K562 (cell line): Measurements from ENCODE around the gene TGM1. TPM values are rescaled to one million over a fixed set of nuclear protein-coding genes. Genes with fewer than 3 reads are reported as not detected.

ENCODE experiments used
- BRD9 ChIP-seq: fragments of 450-650 bp; IDR thresholded peaks from 2 replicates; pipeline ENCODE4 v1.6.1; 2018; ENCODE audit warnings: low read depth; ENCODE audit not compliant: partially characterized antibody
- CREB1 ChIP-seq, 2 experiments: sonication (generic) in 1 of 2; formaldehyde crosslinking in 1 of 2; IDR thresholded peaks; 2 replicates each; pipeline versions ENCODE4 v1.6.1 to v1.8.0; 2012 to 2022; ENCODE audit warnings: inconsistent platforms in 1 of 2, mild to moderate bottlenecking in 1 of 2, missing genetic modification reagents in 1 of 2, moderate library complexity in 1 of 2
- GABPA ChIP-seq: fragments of 200-800 bp; sonication (Bioruptor generic); conservative IDR thresholded peaks from 2 replicates; pipeline ENCODE4 v1.6.1; 2016; ENCODE audit warnings: low read depth, missing genetic modification characterization, missing compliant biosample characterization
- HOXB6 ChIP-seq: fragments of 250-450 bp; sonication (Bioruptor Pico); IDR thresholded peaks from 2 replicates; pipeline ENCODE4 v1.5.1; 2022; ENCODE audit warnings: mild to moderate bottlenecking, borderline replicate concordance
- NBN ChIP-seq: fragments of 450-650 bp; IDR thresholded peaks from 2 replicates; pipeline ENCODE4 v1.6.1; 2016; ENCODE audit warnings: low read depth, mild to moderate bottlenecking
- RFX5 ChIP-seq: IDR thresholded peaks from 2 replicates; pipeline ENCODE4 v1.6.1; 2011; ENCODE audit warnings: low read depth, mild to moderate bottlenecking, improper control_type of control experiment, low read length
- SAP30 ChIP-seq: fragments of 200-600 bp; sonication (generic); IDR thresholded peaks from 2 replicates; pipeline ENCODE4 v1.6.1; 2012; ENCODE audit warnings: borderline replicate concordance, low read depth, mild to moderate bottlenecking, moderate library complexity, low read length, control low read depth, inconsistent platforms; ENCODE audit not compliant: insufficient read depth, poor library complexity, severe bottlenecking
- TAF9B ChIP-seq: fragments of 450-650 bp; IDR thresholded peaks from 2 replicates; pipeline ENCODE4 v1.6.1; 2018; ENCODE audit warnings: mild to moderate bottlenecking; ENCODE audit not compliant: partially characterized antibody
- TBP ChIP-seq: optimal IDR thresholded peaks from 2 replicates; pipeline ENCODE3; 2011; ENCODE audit warnings: low read depth, low read length, improper control_type of control experiment
- TOE1 ChIP-seq, 2 experiments: fragments of 450-650 bp in 1 of 2; sonication (generic) in 1 of 2; formaldehyde crosslinking in 1 of 2; IDR thresholded peaks; 2 replicates each; pipeline versions ENCODE4 v1.7.1 to v1.8.0; 2016 to 2022; ENCODE audit warnings: borderline replicate concordance in 2 of 2, mild to moderate bottlenecking in 2 of 2, antibody characterized with exemption in 1 of 2, inconsistent platforms in 1 of 2, low read depth in 1 of 2, missing genetic modification reagents in 1 of 2, moderate library complexity in 1 of 2
- ZNF780A ChIP-seq: fragments of 250-450 bp; sonication (Bioruptor Pico); IDR thresholded peaks from 2 replicates; pipeline ENCODE4 v1.5.0; 2021; ENCODE audit warnings: mild to moderate bottlenecking
- polyA plus RNA-seq, 8 experiments: library from polyadenylated mRNA; depleted of rRNA in 4 of 8; stranded (reverse) in 5 of 8; unstranded in 3 of 8; fragments of >200 nt; fragmentation: Nextera tagmentation in 2 of 8; fragmentation: Illumina TruSeq in 1 of 8; extraction: Ambion mirVana in 2 of 8; extraction: Trizol in 1 of 8; gene quantifications; 2 replicates each; pipeline versions ENCODE4 v1.2.1 to v1.2.3, GENCODE V29; 2011 to 2014; ENCODE audit warnings: inconsistent platforms in 1 of 8, missing spikeins in 1 of 8
- total RNA-seq, 7 experiments: library from RNA; depleted of rRNA in 6 of 7; stranded (reverse); fragments of >200 nt in 6 of 7; fragmentation: Illumina TruSeq in 2 of 7; extraction: Trizol in 2 of 7; gene quantifications; 2 replicates each; pipeline versions ENCODE4 v1.2.1 to v1.2.3, GENCODE V29; 2011 to 2021; ENCODE audit warnings: low replicate concordance in 1 of 7
- TF ChIP-seq, protein P1 (sequence below): fragments of 200-800 bp; sonication (Bioruptor generic); IDR thresholded peaks from 2 replicates; pipeline ENCODE4 v1.6.1; 2016; ENCODE audit warnings: missing genetic modification characterization, missing compliant biosample characterization
- TF ChIP-seq, protein P2 (sequence below): fragments of 450-650 bp; formaldehyde crosslinking; IDR thresholded peaks from 2 replicates; pipeline ENCODE4 v1.4.0; 2020; ENCODE audit warnings: mild to moderate bottlenecking, moderate library complexity
- TF ChIP-seq, protein P3 (sequence below), 3 experiments: fragments of 200-800 bp in 1 of 3; fragments of 250-450 bp in 1 of 3; fragments of 450-650 bp in 1 of 3; sonication (Bioruptor Pico) in 1 of 3; sonication (Bioruptor generic) in 1 of 3; formaldehyde crosslinking in 1 of 3; IDR thresholded peaks; 2 replicates each; pipeline versions ENCODE4 v1.6.1 to v1.8.0; 2016 to 2022; ENCODE audit warnings: mild to moderate bottlenecking in 2 of 3, missing genetic modification characterization in 2 of 3, missing compliant biosample characterization in 1 of 3, moderate library complexity in 1 of 3

The TGM1 gene
- total and polyA plus RNA-seq, 9 of the 15 experiments (the other 6 are each of a cell fraction or from before 2014, with no cell fraction given), result 0.13 to 4.4 (median 0.88) TPM

DNA sequence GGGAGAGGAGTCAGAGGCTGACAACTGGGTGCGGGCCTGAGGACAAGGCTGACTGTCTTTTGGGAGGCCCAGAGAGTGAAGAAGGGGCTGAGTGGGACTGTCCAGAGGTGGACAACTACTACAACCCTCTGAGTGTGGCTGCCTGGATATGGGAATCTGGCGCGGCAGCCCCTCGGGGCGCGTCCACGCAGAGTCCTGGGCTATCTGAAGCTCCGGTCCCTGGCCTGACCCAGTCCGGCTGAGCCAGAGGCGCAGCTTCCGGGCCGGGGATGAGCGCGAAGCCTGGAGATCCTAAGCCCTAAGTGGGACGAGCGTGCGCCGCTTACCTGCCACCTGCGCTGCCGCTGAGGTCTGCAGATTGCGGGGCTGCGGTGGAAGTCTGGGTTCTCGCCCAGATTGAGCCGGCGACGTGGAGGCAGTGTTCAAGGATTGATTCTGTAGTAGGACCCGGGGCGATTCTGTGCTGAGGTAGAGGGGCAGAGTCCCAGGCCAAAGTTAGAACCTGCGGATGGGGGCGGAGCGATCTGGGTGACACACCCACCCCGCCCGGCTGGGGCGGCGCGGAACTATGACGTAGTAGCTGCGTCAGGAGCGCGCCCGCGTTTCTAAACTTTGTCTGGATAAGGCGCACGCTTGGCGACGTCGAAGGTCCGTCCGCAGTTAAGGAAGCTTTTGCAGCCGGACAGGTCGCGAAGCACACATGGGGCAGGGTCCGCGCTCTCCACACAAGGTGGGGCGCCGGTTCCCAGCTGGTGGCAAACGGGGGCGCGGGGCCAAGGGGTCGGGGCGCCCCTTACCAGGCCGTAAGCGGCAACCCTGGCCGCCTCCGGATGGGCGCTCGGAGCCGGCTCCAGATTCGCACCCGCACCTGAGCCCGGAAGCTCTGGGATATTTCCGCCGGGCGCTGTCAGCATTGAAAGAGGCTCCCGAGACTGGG lies 36.5 kb upstream of the TGM1 start, which contains the start of the genes DHRS1 and NOP9 (continued):
- TF ChIP-seq BRD9, result no peak
- TF ChIP-seq, protein P1, sequence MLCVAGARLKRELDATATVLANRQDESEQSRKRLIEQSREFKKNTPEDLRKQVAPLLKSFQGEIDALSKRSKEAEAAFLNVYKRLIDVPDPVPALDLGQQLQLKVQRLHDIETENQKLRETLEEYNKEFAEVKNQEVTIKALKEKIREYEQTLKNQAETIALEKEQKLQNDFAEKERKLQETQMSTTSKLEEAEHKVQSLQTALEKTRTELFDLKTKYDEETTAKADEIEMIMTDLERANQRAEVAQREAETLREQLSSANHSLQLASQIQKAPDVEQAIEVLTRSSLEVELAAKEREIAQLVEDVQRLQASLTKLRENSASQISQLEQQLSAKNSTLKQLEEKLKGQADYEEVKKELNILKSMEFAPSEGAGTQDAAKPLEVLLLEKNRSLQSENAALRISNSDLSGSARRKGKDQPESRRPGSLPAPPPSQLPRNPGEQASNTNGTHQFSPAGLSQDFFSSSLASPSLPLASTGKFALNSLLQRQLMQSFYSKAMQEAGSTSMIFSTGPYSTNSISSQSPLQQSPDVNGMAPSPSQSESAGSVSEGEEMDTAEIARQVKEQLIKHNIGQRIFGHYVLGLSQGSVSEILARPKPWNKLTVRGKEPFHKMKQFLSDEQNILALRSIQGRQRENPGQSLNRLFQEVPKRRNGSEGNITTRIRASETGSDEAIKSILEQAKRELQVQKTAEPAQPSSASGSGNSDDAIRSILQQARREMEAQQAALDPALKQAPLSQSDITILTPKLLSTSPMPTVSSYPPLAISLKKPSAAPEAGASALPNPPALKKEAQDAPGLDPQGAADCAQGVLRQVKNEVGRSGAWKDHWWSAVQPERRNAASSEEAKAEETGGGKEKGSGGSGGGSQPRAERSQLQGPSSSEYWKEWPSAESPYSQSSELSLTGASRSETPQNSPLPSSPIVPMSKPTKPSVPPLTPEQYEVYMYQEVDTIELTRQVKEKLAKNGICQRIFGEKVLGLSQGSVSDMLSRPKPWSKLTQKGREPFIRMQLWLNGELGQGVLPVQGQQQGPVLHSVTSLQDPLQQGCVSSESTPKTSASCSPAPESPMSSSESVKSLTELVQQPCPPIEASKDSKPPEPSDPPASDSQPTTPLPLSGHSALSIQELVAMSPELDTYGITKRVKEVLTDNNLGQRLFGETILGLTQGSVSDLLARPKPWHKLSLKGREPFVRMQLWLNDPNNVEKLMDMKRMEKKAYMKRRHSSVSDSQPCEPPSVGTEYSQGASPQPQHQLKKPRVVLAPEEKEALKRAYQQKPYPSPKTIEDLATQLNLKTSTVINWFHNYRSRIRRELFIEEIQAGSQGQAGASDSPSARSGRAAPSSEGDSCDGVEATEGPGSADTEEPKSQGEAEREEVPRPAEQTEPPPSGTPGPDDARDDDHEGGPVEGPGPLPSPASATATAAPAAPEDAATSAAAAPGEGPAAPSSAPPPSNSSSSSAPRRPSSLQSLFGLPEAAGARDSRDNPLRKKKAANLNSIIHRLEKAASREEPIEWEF, result no peak
- TF ChIP-seq CREB1 (IDR thresholded peaks at IDR 0.05), result peak; percentile 99
- TF ChIP-seq CREB1 (CRISPR knock-in tag; IDR thresholded peaks at IDR 0.05), result peak; percentile 99
- TF ChIP-seq SAP30, result peak; percentile 39
- TF ChIP-seq RFX5, result peak; percentile 41; the same call in 1 of the 2 replicates
- TF ChIP-seq, protein P2, sequence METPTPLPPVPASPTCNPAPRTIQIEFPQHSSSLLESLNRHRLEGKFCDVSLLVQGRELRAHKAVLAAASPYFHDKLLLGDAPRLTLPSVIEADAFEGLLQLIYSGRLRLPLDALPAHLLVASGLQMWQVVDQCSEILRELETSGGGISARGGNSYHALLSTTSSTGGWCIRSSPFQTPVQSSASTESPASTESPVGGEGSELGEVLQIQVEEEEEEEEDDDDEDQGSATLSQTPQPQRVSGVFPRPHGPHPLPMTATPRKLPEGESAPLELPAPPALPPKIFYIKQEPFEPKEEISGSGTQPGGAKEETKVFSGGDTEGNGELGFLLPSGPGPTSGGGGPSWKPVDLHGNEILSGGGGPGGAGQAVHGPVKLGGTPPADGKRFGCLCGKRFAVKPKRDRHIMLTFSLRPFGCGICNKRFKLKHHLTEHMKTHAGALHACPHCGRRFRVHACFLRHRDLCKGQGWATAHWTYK (CRISPR knock-in tag), result no peak
- no peak for TF ChIP-seq HOXB6 (CRISPR knock-in tag)
- peak; percentile 72 for TF ChIP-seq TBP
- TF ChIP-seq ZNF780A (CRISPR knock-in tag), result no peak
- 0 out of 2 replicates have a peak, but pooled peaks have one; percentile 36 for TF ChIP-seq GABPA (tag)
- TF ChIP-seq TAF9B, result peak; percentile 10
- no peak for TF ChIP-seq TOE1 (IDR thresholded peaks at IDR 0.05; ENCODE audit: borderline replicate concordance)
- no peak for TF ChIP-seq TOE1 (CRISPR knock-in tag; IDR thresholded peaks at IDR 0.05; ENCODE audit: borderline replicate concordance, low read depth)
- TF ChIP-seq, protein P3, sequence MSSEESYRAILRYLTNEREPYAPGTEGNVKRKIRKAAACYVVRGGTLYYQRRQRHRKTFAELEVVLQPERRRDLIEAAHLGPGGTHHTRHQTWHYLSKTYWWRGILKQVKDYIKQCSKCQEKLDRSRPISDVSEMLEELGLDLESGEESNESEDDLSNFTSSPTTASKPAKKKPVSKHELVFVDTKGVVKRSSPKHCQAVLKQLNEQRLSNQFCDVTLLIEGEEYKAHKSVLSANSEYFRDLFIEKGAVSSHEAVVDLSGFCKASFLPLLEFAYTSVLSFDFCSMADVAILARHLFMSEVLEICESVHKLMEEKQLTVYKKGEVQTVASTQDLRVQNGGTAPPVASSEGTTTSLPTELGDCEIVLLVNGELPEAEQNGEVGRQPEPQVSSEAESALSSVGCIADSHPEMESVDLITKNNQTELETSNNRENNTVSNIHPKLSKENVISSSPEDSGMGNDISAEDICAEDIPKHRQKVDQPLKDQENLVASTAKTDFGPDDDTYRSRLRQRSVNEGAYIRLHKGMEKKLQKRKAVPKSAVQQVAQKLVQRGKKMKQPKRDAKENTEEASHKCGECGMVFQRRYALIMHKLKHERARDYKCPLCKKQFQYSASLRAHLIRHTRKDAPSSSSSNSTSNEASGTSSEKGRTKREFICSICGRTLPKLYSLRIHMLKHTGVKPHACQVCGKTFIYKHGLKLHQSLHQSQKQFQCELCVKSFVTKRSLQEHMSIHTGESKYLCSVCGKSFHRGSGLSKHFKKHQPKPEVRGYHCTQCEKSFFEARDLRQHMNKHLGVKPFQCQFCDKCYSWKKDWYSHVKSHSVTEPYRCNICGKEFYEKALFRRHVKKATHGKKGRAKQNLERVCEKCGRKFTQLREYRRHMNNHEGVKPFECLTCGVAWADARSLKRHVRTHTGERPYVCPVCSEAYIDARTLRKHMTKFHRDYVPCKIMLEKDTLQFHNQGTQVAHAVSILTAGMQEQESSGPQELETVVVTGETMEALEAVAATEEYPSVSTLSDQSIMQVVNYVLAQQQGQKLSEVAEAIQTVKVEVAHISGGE (CRISPR knock-in tag; IDR thresholded peaks at IDR 0.05), result peak in 1 of 3 experiments; percentile 69; a peak in 2 of 6 replicates
- peak; percentile 70; the same call in 1 of the 2 replicates for TF ChIP-seq NBN
